Esophagus (tissue), 2 donors: ENCODE results near the gene LARP1. TPM values are rescaled to one million over a fixed set of nuclear protein-coding genes. Genes with fewer than 3 reads are reported as not detected.
"Not testable (repeated sequence)": the region's sequence is repeated elsewhere in the genome, so short reads cannot be mapped to it uniquely, and the experiment has no call there.

Experiments
- H3K27ac ChIP-seq, 2 donors: one replicate each; pipeline ENCODE4 v1.5.1; 2013; ENCODE audit warnings: low read depth in 2 of 2, mild to moderate bottlenecking in 2 of 2, inconsistent platforms in 1 of 2, low read length in 1 of 2, moderate library complexity in 1 of 2
- H3K27me3 ChIP-seq, 2 donors: one replicate each; pipeline ENCODE4 v1.6.1; 2013; ENCODE audit warnings: low read length in 2 of 2, control low read depth in 1 of 2, mild to moderate bottlenecking in 1 of 2; ENCODE audit not compliant: insufficient read depth in 2 of 2, control insufficient read depth in 1 of 2
- H3K36me3 ChIP-seq, 2 donors: one replicate each; pipeline ENCODE4 v1.6.1; 2013; ENCODE audit warnings: low read length in 1 of 2; ENCODE audit not compliant: control insufficient read depth in 2 of 2, insufficient read depth in 2 of 2
- H3K4me1 ChIP-seq, 2 donors: one replicate each; pipeline ENCODE4 v1.6.1; 2013; ENCODE audit warnings: low read length in 1 of 2; ENCODE audit not compliant: control insufficient read depth in 2 of 2, insufficient read depth in 2 of 2
- H3K4me3 ChIP-seq, 2 donors: one replicate each; pipeline ENCODE4 v1.5.1; 2013; ENCODE audit warnings: low read length in 2 of 2, mild to moderate bottlenecking in 2 of 2, low read depth in 1 of 2, moderate library complexity in 1 of 2
- H3K9me3 ChIP-seq, 2 donors: one replicate each; pipeline ENCODE4 v1.6.1; 2013; ENCODE audit warnings: mild to moderate bottlenecking in 2 of 2, low read depth in 1 of 2, low read length in 1 of 2, moderate library complexity in 1 of 2; ENCODE audit not compliant: control insufficient read depth in 2 of 2, insufficient read depth in 1 of 2
- WGBS, 2 donors: extraction: QIAGEN DNeasy Blood & Tissue Kit; methylation state at CpG; one replicate each; pipeline ENCODE4 v1.1.7; 2013; 5-methylcytosine and 5-hydroxymethylcytosine counted together
- polyA plus RNA-seq, 2 donors: library from polyadenylated mRNA; stranded (reverse); fragments of 200-250 nt; gene quantifications; one replicate each; pipeline ENCODE4 v1.2.3, GENCODE V29; 2013
- donor health status: healthy with polysubstance abuse.
- donor health status: Bipolar disorder and iron deficiency.

LARP1 gene
- polyA plus RNA-seq, 2 donors, result 29.1 to 31.0 TPM

DNA sequence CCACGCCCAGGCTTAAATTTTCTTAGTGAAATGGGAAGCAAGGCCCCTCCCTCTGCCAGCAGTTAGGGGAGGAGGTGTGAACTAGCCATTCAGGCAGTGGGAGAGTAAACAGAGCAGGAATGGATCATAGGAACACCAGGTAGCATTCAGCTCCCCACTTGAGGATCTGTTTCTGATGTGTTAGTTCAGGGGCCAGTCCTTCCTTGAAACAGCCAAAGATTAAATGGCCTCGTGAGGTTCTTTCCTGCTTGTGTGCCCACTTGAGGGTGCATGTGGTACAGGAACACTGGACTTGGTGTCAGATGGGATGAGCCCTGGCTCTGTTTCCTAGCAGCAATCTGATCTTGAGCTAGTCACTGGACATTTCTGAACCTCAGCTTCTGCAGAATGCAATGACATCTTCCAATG, 74.0 kb downstream of the LARP1 start:
- no peaks in the 10 kb centered on the region for H3K9me3 ChIP-seq
- peaks cover 0 to 12% of the 10 kb centered on the region in 2 donors for H3K4me1 ChIP-seq
- H3K27me3 ChIP-seq, result no peaks in the 10 kb centered on the region
- H3K4me3 ChIP-seq, result no peak overlapping the region
- 68 to 72% methylated on average over 2 of the region's 2 CpGs for WGBS, 2 donors
- H3K36me3 ChIP-seq, result peaks cover 6 to 7% of the 10 kb centered on the region in 2 donors
- H3K27ac ChIP-seq, result peak overlapping the region; percentile 90 to 96

DNA sequence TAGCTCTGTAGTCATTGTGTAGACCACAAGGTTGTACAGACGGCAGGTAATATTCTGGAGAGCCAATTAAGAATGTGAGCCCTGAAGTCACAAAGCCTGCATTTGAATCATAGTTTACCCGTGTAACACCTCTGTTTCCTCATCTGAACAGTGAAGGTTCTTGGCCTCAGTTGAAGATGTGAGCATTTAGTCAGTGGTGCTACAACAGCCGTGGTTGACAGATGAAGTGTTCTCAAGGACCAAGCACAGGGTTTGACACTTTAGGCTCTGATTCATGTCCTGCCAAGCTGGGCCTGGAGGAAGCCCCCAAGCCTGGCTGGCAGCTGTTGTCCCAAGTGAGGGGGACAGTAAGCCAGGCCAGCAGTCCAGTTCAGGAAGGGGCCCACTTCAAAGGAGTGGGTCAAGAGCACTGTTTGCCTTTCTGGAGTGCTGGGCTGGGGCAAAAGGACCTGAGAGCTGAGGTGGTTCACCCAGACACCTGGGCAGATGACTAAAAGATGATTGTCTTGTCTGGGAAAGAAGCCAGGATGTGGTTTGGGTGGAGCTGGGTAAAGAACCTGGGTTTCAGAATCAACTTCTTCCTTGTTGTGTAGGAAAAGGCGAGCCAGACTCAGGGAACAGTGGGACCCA, 74.5 kb downstream of the LARP1 start:
- Histone ChIP-seq H3K36me3 (peaks cover 6 to 7% of the 10 kb centered on the region in 2 donors), H3K27ac (peak overlapping the region; percentile 90 to 96), H3K9me3 (no peaks in the 10 kb centered on the region), H3K4me3 (no peak overlapping the region), H3K4me1 (peaks cover 0 to 12% of the 10 kb centered on the region in 2 donors), H3K27me3 (no peaks in the 10 kb centered on the region)
- WGBS, 2 donors, result 49 to 50% methylated on average over 4 of the region's 4 CpGs

DNA sequence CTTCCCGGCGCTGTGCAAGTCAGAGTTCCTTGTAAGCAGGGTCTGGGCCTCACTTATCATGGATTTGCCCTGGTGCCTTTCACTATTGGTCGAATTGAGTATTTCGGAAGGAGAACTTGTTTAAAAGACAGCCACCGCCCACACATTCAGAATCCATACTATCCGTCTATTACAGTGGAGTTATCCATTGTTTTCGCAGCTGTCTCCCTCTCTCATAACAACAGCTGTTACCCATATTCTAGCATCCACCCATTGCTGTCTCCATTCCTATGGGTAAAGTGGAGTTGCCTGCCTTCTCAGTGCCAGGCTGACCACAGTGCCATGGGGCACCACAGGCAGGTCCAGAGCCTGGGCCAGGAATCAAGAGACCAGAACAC, 75.0 kb downstream of the LARP1 start:
- 62 to 74% methylated on average over 7 of the region's 7 CpGs for WGBS, 2 donors

GRCh38 chr5:154830596-154830995, 75.4 kb downstream of the LARP1 start:
- peak overlapping the region; percentile 75 to 90 for H3K27ac ChIP-seq
- H3K4me3 ChIP-seq, result no peak overlapping the region
- peaks cover 6 to 7% of the 10 kb centered on the region in 2 donors for H3K36me3 ChIP-seq
- peaks cover 0 to 12% of the 10 kb centered on the region in 2 donors for H3K4me1 ChIP-seq
- no peaks in the 10 kb centered on the region for H3K9me3 ChIP-seq
- no peaks in the 10 kb centered on the region for H3K27me3 ChIP-seq
- WGBS, 2 donors, result 76 to 87% methylated on average over 4 of the region's 4 CpGs

More for the DNA sequence above, 75.0 kb downstream of the LARP1 start:
- H3K36me3 ChIP-seq, result peaks cover 6 to 7% of the 10 kb centered on the region in 2 donors
- no peaks in the 10 kb centered on the region for H3K27me3 ChIP-seq
- no peaks in the 10 kb centered on the region for H3K9me3 ChIP-seq
- peak overlapping the region; percentile 75 to 90 for H3K27ac ChIP-seq
- H3K4me3 ChIP-seq, result no peak overlapping the region
- H3K4me1 ChIP-seq, result peaks cover 0 to 12% of the 10 kb centered on the region in 2 donors

GRCh38 chr5:154831451-154831850, 76.3 kb downstream of the LARP1 start:
- Histone ChIP-seq H3K27me3 (no peaks in the 10 kb centered on the region), H3K4me3 (no peak overlapping the region), H3K9me3 (no peaks in the 10 kb centered on the region), H3K4me1 (peaks cover 0 to 12% of the 10 kb centered on the region in 2 donors), H3K36me3 (peaks cover 6 to 7% of the 10 kb centered on the region in 2 donors), H3K27ac (no peak overlapping the region)
- 88 to 93% methylated on average over 7 of the region's 7 CpGs for WGBS, 2 donors

DNA sequence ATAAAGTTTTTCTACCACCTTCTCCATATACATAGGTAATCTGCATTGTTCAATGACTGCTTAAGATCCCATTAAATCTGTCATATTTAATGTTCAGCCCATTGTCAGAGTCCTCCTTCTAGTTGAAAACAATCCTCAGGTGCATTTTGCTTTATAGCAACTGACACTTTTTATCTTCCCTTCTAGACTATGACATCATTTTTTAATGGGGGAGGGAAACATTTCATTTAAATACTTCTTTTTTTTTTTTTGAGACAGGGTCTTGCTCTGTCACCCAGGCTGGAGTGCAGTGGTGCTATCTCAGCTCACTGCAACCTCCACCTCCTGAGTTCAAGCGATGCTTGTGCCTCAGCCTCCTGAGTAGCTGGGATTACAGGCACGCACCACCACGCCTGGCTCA, 77.6 kb downstream of the LARP1 start:
- peaks cover 0 to 12% of the 10 kb centered on the region in 2 donors for H3K4me1 ChIP-seq
- not testable (repeated sequence) for H3K27ac ChIP-seq, H3K9me3 ChIP-seq, H3K27me3 ChIP-seq, H3K4me3 ChIP-seq, H3K36me3 ChIP-seq
- 97 to 98% methylated on average over 3 of the region's 3 CpGs for WGBS, 2 donors

DNA sequence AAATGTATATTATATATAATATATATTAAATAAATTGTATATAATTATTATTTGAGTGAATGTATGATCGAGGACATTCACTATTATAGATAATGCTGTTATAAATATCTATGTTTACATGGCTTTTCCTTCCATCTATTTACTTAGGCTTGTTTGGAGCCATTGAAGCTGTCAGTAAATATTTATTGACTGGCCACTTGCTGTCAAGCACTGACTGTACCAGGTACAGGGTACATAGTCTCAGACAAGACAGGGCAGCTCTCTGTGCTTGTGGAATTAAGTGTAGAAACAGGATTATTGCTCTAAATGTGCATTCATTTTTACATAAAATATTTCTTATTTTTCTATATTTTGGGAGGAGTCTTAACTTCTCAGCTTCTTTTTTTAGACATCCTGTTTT, 78.9 kb downstream of the LARP1 start:
- H3K27ac ChIP-seq, result no peak overlapping the region
- no peaks in the 10 kb centered on the region for H3K27me3 ChIP-seq
- 61 to 89% methylated on average over 1 of the region's 1 CpG for WGBS, 2 donors
- peaks cover 6 to 9% of the 10 kb centered on the region in 2 donors for H3K36me3 ChIP-seq
- H3K4me1 ChIP-seq, result peaks cover 0 to 9% of the 10 kb centered on the region in 2 donors
- H3K9me3 ChIP-seq, result no peaks in the 10 kb centered on the region
- H3K4me3 ChIP-seq, result no peak overlapping the region

GRCh38 chr5:154835701-154836052, 80.5 kb downstream of the LARP1 start:
- 73 to 76% methylated on average over 9 of the region's 9 CpGs for WGBS, 2 donors
- H3K4me3 ChIP-seq, H3K36me3 ChIP-seq, H3K27me3 ChIP-seq, H3K4me1 ChIP-seq, H3K9me3 ChIP-seq: not testable (repeated sequence)
- peak overlapping the region in 1 of 2 donors; percentile 6 for H3K27ac ChIP-seq

GRCh38 chr5:154836225-154836624, 81.0 kb downstream of the LARP1 start:
- Histone ChIP-seq H3K9me3 (no peaks in the 10 kb centered on the region), H3K4me3 (no peak overlapping the region), H3K27me3 (no peaks in the 10 kb centered on the region), H3K36me3 (peaks cover 2 to 3% of the 10 kb centered on the region in 2 donors), H3K4me1 (no peaks in the 10 kb centered on the region), H3K27ac (peak overlapping the region in 1 of 2 donors; percentile 6)
- WGBS, 2 donors, result 86 to 88% methylated on average over 6 of the region's 6 CpGs
